Activated CD4-positive, alpha-beta T cell treated with anti-CD3 and anti-CD28 coated beads for 1 hour (primary cell): ENCODE data around the gene ASTN2.

ENCODE experiments used
- DNase-seq: peaks from one replicate; pipeline ENCODE4 v3.0.0-alpha.2; 2020

Gene ASTN2

DNA sequence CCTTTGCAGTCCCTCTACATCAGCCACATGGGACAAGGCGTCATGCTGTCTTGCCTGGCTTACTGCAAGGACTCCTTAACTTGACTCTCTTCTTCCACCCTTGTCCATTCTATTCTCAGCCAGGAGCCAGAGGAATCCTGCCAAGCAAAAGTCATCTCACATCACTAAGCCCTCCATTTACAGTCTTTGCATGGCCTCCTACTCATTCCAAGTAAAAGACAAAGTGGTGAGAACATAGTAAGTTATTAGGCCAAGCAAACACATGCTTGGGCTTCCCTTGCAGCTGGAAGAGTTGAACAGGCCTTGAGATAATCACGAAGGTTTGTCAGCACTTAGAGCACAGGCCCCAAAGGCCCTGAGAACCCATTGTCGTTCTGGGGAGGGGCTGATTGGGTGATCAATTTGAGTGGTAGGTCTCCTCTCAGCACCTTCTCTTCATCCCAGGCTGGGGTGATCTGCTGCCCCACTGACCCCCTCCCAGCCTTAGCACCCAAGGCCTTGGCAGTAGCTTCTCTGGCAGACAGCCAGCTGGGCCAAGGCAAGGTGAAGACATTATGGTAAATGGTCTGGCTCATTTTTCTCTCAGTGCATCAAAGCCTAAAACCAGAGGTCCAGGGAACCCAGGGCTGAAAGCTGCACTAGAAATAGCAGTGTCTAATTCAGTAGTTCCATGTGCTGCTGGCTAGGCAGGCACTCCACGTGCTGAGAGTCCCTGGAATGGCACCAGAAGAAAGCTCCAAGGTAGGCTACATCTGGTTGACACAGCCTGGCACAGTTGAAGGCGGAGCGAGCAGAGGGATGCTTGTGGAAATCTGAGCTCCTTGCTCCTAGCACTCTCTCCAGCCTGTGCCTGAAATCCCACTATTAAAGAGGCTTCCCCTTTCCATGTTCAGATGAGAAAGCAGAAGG is 121.4 kb downstream of the ASTN2 start:
- DNase-seq = no peak

DNA sequence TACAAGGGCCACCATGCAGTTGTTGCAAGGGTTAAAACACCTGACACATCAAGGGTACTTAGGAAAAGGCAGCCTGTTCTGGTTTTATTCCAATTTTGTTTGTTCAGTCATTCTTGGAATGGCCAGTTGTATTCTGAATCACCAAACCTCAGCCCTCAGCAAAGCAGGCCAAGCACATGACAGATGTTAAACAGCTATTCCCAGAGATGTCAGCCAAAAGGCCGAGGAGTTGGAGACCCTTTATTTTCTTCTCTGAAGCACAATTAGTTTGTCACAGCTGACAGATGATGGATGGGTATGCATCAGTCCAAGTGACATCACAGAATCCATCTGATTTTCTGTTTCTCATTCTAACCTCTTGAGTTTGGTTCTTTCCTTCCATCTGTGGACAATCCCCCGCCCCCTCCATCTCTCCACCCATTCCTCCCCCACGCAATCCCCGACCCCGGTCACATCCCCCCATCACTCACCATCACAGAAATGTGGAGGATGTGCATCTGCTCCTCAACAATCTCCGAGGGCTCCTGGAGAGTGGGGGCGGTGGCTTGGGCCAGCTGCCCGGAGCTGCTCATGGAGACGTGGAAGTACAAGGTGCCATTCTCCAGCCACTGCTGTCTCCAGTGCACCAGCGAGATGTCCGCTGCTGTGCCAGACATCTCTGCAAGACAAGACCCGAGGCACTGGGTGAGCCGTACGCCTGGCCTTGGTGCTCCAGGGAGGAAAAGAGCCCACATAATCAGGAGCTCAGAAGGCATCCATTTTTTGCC is 123.8 kb downstream of the ASTN2 start:
- no peak for DNase-seq

DNA sequence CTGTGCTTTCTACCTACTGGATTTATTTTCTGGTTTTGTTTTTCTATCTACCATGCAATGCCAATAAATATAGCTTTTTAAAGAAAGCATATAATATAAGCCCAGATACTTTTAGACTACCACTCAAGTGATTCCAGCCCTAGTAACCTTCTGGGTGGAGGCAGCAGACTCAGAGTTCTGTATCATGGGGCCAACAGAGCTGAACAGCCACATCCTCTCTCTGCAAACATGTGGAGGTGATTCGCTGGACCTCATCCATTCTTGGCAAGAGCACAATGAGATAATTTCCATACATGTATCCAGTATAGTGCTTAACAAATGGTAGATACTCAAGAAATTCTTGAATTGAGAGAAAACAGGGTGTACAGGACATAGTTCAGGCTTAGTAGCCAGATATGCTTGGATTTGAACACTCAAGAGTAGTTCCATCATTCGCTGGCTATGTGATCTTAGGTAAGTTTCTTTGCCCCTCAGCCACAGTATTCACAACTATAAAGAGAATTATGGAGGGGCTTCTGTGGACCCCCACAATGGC is 124.5 kb downstream of the ASTN2 start:
- DNase-seq = no peak

DNA sequence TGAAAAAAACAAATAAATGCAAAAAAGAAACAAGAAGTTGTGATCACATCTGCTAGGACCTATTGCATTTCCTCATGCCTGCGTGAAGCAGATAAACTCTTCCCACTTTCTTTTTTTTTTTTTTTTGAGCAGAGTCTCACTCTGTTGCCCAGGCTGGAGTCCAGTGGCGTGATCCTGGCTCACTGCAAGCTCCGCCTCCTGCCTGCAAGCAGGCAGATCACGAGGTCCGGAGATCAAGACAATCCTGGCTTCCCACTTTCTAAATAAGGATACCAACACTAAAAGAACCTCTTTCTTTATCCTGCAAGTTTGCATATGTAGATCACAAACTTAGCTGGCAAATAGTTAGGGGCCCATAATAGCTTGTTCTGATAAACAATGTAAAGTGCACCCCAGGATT is 128.6 kb downstream of the ASTN2 start:
- DNase-seq = no peak

DNA sequence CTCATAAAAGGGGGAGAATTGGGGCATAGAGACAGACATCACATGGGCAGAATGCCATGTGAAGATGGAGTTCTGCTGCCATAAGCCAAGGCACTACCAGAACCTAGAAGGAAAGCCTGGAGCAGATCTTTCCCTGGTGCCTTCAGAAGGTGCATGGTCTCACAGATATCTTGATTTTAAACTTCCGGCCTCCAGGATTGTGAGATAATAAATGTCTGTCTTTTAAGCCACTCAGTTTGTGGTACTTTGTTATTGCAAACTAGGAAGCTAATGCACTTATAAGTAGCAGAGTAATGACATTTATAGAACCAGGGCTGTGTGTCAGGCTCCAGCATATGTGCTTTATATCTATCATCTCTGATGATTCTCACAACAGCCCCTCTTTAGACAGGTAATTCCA is 130.4 kb downstream of the ASTN2 start:
- no peak for DNase-seq

DNA sequence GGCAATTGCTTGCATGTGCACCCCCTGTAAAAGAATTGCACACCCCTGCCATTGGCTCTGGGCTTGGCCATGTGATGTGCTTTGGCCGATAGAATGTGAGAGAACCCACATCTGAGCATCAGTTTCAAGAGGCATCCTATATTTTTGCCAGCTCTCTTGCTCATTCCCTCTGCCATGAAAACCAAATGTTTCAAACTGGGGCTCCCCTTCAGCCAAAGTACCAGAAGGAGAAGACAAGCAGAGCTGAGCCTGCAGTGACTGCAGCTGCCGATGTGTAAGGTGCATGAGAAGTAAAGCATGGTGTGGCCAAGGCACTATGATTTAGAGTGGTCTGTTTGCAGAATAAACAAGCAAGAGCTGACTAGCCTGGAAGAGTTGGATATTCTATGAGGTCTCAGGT is 132.3 kb downstream of the ASTN2 start:
- no peak for DNase-seq

DNA sequence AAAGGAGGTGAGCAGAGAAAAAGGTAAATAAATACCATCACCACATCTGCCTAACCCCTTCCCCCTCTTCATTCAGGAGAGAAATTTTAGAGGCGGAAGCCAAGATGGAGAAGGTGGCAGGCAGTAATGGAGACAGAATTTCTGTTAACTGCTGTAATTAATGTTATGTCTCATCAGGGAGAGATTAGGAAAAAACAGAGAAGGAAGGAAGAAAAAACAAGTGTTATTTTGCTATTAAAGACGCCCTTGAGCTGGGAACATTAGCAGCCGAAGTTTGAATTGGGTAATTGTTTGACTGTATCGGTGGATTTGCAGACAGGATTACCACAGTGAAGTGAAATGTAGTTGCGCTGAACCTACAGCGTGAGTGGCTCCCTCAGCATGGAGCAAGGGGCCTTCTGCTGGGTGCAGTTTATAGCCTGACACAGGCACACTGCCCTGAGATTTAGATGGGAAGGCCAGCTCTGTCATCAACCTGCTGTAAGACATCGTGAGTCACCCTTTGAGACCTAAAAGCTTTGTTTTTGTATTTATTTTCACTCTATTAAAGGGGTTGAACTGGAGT is 136.3 kb downstream of the ASTN2 start:
- DNase-seq = no peak

DNA sequence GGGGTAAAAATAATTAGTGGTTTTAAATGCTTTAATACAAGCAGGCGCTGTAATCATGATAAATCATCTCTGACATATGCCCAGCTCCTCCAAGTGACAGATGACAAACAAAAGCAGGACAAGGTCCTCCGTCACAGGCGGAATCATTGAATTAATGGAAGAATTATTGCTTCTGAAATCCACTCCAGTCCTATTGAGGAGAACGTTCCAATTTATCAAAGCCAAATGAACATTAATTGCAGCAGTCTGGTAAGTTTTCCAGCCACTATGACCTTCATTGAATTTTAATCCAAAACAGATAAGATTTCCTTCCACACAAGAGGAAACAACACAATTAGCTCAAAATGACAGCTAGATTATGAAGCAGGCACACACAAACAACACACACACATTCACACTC is 136.8 kb downstream of the ASTN2 start:
- DNase-seq = no peak

DNA sequence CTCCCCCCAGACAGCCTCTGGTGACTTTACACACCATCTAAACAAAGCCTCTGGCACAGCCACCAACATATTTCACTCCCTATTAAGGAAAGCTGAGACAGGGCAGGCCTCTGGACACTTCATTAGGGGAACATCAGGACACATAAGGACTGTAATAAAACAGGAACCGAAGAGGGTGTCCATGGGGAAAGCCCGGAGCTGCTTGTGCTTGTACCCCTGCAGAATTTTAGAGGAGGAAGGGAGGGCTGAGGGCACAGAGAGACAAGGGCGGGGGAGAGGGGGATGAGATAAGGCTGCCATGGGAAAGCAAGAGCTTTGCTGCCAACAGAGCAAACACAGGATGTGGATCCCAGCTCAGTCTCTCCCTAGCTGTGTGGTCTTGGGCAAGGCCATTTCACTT is 138.4 kb downstream of the ASTN2 start:
- DNase-seq = no peak

DNA sequence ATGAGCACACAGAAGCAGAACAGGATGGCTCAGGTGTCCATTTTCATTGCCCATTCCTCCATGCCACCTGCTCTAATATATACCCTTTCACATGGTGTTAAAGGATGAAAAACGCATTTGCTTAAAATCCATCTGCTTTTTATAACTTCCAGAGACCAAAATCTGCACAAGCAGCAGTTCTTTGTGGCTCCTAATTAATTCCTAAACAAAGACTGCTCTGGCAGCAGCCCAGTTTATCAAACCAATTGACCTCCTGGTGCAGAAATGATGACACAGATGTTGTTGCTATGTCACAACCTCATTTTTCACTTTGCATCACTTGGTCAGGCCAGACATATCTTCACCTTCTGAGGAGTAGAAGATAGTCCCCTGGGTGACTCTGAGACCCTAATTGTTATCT is 141.2 kb downstream of the ASTN2 start:
- no peak for DNase-seq

DNA sequence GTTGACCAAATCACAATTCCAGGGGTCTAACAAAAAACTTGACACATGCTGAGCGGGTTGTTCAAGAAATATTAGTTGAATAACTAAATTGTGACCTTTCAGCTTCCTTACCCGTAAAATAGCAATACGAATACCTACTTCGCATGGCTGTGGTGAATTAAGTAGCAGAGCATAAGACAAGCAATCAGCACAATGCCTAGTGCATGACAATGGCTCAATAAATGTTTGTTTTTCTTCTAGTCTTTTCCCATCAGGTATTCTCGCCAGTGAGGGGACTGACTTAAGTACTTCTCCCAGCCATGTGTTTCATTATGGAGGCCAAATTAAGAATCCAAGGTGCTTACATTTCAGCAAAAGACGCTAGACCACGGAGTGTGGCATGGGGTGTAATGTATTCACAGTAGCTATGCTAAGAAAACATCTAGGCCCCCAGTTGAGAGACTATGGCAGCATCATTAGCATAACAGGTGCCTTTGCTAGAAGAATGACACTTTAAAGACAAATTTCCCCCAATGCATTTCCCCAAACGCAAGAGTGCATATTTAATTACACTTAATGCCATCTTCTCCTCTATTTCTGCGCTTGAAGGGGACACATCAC is 145.9 kb downstream of the ASTN2 start:
- DNase-seq = no peak

DNA sequence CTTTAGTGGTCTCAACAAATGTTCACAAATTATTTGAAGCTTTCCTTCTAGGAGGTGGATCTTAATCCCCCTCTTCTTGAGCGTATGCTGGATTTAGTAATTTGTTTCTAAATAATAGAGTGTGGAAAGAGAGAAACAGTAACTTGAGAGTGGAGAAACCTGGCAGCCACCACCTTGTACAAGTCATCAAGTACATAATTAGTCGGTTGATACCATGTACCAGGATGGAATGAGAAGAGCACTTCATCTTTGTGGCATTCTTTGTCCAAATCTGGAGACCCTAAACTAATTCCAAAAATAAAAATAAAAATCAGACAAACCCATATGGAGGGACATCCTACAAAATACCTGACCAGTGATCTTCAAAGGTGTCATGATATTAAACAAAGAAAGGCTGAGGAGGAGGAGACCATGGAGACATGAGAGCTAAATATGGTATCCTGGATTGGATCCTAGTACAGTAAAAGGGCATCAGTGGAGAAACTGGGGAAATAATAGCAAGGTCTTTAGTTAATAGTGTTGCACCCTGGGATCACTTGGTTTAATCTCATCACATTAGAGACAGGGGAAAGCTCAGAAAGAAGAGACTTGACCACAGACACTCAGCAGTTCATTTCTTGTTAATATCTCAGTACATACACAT is 147.9 kb downstream of the ASTN2 start:
- DNase-seq = no peak

DNA sequence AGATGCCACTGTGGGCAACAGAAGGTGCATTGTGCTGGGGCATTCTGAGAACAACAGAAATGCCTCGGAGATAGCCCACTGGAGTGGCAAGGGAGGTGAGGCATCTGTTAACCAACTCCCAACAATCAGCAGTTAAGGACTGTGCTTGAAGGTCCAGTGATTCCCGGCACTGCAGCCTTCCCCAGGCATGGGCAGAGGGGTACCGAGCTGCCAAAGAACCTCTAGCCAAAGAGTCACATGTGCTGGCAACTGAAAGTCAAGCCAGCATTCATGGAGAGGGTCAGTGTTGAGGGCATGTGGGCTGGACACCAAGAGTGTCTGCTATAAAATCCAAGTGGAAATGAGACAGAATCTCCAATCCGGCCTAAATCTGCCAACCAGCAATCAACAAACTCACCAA is 149.6 kb downstream of the ASTN2 start:
- DNase-seq = no peak

DNA sequence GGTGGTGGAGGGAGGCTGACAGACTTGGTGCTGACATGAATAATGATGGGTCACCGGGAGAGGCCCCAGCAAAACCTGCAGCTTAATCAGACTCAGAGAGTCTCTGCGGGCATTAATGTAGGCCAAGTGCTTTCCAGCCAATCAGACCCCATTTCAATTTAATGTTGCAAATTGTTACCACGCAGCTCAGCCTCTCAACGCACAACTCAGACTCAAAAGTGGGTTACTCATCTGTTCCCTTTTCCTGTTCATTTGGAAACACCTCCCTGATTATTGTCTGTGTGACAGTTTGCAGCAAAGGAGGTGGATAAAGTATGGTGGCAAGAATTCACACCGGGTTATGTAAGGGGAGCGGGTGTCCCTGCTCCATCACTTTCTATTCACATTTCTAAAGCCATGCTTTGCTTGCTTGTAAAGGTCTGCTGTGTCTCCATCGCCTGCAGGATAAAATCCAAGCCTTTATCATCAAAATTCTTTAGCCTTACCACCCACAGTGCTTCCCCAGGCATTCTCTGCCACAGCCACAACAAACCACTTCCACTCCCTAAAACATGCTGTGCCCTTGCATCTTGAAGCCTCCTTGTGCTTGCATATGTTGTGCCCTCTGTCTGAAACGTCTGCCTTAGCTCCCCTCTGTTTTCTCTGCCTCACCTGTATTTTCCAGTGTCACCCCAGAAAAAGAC is 156.5 kb downstream of the ASTN2 start:
- no peak for DNase-seq

DNA sequence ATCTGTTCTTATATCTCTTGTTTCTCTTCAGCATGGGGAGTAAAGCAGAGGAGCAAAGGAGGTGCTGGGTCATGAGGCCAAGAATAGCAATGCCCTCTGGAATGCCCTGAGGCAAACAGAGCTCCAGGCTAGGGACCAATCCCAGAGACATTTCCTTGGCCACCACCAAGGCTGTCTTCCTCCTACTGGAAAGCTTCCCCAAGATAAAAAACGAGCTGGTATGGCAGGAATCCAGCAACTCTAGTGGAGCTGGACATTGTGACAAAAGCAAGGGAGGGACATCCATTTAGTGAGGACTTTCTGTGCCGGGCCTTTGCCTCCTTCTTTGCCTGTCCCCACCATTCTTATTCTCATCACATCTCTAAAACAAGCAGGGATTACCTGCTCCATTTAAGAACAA is 161.6 kb downstream of the ASTN2 start:
- DNase-seq = no peak

DNA sequence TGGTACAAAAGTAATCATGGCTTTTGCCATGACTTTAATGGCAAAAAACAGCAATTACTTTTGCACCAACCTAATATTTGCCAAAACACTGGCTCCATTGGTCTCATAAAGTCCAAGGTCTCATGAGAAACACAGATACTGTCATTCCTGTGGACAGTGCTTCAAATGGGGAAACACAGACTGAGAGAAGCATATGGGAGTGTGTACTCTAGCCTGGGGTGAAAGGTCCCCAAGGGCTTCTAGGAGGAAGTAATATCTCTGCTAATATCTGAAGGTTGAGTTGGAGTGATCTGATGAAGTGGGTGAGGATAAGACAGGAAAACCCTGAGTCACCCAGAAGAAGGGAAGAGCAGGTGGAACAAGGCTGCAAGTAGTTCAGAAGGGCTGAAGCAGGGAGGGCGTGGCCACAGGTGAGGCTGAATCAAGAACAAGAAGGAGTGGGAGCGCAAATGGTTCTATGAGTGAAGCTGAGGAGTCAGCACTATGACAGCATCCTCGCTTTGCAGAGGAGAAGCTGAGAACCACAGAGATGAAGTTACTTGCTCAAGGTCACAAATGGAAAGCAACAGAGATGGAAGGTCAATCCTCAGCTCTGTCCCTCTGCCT is 164.1 kb downstream of the ASTN2 start:
- DNase-seq = no peak

DNA sequence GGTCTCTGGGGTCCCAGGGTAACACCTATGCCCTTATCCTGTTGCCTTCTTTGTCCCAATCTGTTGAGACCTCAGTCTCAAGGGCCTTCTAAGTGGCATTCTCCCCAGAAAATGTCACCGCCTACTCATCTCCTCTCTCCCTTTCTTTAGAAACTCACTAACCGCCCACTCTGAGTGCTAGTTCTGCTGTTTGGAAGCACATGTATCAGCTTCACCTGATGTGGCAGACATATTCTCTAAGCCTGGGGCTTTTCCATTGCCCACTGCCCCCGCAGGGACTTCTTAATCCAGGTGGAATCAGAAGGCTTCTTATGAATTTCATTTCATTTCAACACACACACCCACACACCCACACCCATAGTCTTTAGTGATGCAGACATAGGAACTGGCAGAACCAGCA is 165.1 kb downstream of the ASTN2 start:
- no peak for DNase-seq

DNA sequence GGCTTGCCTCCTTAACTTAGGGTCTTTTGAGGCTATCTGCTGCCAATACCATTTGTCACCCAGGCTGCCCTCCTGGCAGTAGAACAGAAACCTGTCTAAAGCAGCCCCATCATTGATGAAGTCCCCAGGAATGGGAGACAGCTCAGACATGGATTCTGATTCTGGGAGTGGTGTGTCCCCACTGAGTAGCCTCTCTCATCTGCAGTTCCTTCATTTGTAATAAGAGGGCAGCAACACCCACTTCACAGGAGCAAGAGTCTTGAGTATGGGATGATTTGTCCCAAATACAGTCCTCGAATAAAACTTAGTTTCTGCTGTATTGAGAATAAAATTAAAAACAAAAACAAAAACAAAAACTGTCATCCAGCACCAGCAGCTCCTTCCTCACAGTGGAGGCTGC is 167.6 kb downstream of the ASTN2 start:
- no peak for DNase-seq

DNA sequence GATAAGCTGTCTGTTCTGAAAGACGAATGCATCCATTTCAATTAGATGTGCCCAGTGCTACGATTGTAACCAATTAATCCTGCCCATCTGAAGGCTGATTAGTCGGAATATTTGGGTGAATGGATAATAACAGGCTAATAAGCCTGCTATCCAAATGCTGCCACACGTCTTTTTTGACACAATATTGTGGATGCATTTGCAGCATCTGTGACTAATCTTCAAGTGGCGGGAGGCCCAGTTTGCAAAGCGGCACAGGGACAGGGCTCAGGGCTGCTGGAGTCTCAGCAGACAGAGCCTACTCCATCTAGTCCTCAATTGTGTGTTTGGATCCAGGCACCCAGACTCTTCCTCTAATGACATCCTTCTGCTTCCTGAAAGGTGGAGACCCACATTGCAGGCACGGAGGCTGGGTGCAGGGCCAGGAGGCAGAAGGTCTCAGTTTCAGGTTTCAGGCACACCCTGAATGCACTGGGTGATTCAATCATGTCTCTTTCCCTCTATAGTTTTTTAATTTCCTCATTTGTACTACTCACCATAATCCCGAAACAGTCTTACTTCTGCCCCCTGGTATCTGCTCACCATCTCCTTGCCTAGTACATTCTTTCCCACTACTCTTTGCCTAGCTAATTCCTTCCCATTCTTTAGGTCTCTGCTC is 169.6 kb downstream of the ASTN2 start:
- no peak for DNase-seq

DNA sequence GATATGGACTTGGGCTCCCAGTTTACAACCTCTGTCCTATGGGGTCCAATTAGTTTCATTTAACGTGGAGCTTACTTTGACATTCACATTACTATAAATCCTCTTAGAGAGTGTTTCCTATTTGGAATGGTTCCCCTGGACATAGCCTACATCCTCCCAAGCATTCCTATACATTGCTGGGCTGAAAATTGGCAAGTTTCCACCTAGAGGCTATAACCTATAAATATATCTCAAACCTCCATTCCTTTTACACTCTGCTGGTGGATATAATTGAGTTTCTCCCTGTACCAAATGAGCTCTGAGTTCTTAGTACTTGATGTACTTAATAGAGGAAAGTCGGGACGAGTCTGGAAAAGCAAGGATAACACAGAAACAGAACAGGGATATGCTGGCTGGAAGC is 172.8 kb downstream of the ASTN2 start:
- DNase-seq = no peak

DNA sequence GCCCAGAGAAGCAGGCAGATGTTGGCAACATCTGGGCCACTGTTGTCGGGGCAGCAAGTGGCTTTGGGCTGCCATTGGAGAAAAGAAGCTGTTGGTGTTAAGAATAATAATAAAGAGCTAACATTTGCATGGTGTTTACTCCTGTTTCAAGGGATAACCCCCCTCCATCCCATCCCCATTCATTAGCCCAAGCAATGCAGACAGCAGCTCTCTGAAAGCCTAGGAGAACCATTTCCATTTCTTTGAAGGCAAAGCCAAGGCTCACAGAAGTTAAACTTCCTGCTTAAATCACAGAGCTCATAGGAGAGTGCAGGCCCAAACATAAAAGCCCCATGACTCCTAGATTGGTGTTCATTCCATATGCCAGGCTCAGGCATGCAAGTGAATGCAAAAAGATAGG is 175.4 kb downstream of the ASTN2 start:
- DNase-seq = no peak
